Activated CD8-positive, alpha-beta T cell treated with anti-CD3 and anti-CD28 coated beads for 36 hours (primary cell): ENCODE results near the gene NUP210L. TPM values are rescaled to one million over a fixed set of nuclear protein-coding genes. Genes with fewer than 3 reads are reported as not detected.
"Not testable (repeated sequence)": the region's sequence is repeated elsewhere in the genome, so short reads cannot be mapped to it uniquely, and the experiment has no call there.

Source experiments
- ATAC-seq: fragments of 200-7000 bp; cut with Tn5 transposase; one replicate; pipeline ENCODE4 v1.10.0; 2021; ENCODE audit warnings: mild to moderate bottlenecking, moderate library complexity
- CTCF ChIA-PET: fragments of 350-600 bp; sonication (Branson Sonifier 250); formaldehyde crosslinking; loops from one replicate; lab custom pipeline; 2021; ENCODE audit warnings: antibody characterized with exemption; lab: Charles Lee
- POLR2A ChIA-PET: fragments of 350-600 bp; sonication (Branson Sonifier 250); formaldehyde crosslinking; loops from one replicate; lab custom pipeline; 2021; ENCODE audit warnings: antibody characterized with exemption; lab: Charles Lee
- DNase-seq: peaks from one replicate; pipeline ENCODE4 v3.0.0-alpha.2; 2020
- H3K27ac Mint-ChIP-seq: one replicate; pipeline ENCODE4 v1.8.0; 2021; ENCODE audit warnings: mild to moderate bottlenecking, mixed read lengths
- H3K27me3 Mint-ChIP-seq: one replicate; pipeline ENCODE4 v1.8.0; 2021; ENCODE audit warnings: mixed read lengths
- H3K36me3 Mint-ChIP-seq: one replicate; pipeline ENCODE4 v1.8.0; 2021; ENCODE audit warnings: low read depth, mixed read lengths
- H3K4me1 Mint-ChIP-seq: one replicate; pipeline ENCODE4 v1.8.0; 2021; ENCODE audit warnings: low read depth, mixed read lengths
- H3K4me3 Mint-ChIP-seq: one replicate; pipeline ENCODE4 v1.8.0; 2021; ENCODE audit warnings: mild to moderate bottlenecking, moderate library complexity, mixed read lengths
- H3K9me3 Mint-ChIP-seq: one replicate; pipeline ENCODE4 v1.8.0; 2021; ENCODE audit warnings: mixed read lengths
- intact Hi-C: fragments of 100-400 bp; cut with micrococcal nuclease; formaldehyde crosslinking; loops from one replicate; pipeline ENCODE4 v1.10.0; 2022
- total RNA-seq, 2 experiments: library from RNA; stranded (reverse); gene quantifications; one replicate each; pipeline ENCODE4 v1.2.3, GENCODE V29; 2021
- TF ChIP-seq, protein P1 (sequence below): fragments of 200-600 bp; IDR thresholded peaks from one replicate; pipeline ENCODE4 v1.8.0; 2022; ENCODE audit warnings: antibody characterized with exemption, mild to moderate bottlenecking

The NUP210L gene
- total RNA-seq, 2 experiments from 2014 or later = 0.07 TPM; not detected in 1

GRCh38 chr1:154081386-154082126 is 73.3 kb downstream of the NUP210L start:
- H3K27me3 Mint-ChIP-seq = peaks cover 2% of the 10 kb centered on the region
- no peak overlapping the region for H3K27ac Mint-ChIP-seq
- no peaks in the 10 kb centered on the region for H3K4me1 Mint-ChIP-seq
- no peak for ATAC-seq
- H3K36me3 Mint-ChIP-seq = peaks cover 3% of the 10 kb centered on the region
- H3K4me3 Mint-ChIP-seq = no peak overlapping the region
- ChIA-PET POLR2A (no interaction called here), CTCF (no interaction called here)
- DNase-seq = no peak
- TF ChIP-seq, protein P1, sequence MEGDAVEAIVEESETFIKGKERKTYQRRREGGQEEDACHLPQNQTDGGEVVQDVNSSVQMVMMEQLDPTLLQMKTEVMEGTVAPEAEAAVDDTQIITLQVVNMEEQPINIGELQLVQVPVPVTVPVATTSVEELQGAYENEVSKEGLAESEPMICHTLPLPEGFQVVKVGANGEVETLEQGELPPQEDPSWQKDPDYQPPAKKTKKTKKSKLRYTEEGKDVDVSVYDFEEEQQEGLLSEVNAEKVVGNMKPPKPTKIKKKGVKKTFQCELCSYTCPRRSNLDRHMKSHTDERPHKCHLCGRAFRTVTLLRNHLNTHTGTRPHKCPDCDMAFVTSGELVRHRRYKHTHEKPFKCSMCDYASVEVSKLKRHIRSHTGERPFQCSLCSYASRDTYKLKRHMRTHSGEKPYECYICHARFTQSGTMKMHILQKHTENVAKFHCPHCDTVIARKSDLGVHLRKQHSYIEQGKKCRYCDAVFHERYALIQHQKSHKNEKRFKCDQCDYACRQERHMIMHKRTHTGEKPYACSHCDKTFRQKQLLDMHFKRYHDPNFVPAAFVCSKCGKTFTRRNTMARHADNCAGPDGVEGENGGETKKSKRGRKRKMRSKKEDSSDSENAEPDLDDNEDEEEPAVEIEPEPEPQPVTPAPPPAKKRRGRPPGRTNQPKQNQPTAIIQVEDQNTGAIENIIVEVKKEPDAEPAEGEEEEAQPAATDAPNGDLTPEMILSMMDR = no peak
- H3K9me3 Mint-ChIP-seq = peaks cover 3% of the 10 kb centered on the region
- intact Hi-C loops = no loop called here

GRCh38 chr1:154076413-154076812 is 78.5 kb downstream of the NUP210L start:
- DNase-seq = no peak

GRCh38 chr1:154075746-154076145 is 79.1 kb downstream of the NUP210L start:
- DNase-seq (no peak), ATAC-seq (no peak)
- Mint-ChIP-seq H3K4me1 (no peaks in the 10 kb centered on the region), H3K27me3 (peaks cover 5% of the 10 kb centered on the region), H3K4me3 (no peak overlapping the region), H3K27ac (no peak overlapping the region), H3K9me3 (peaks cover 7% of the 10 kb centered on the region), H3K36me3 (peaks cover 4% of the 10 kb centered on the region)
- POLR2A ChIA-PET = no interaction called here
- intact Hi-C loops = no loop called here
- TF ChIP-seq, protein P1 = no peak
- CTCF ChIA-PET = no interaction called here

More at GRCh38 chr1:154076413-154076812, 78.5 kb downstream of the NUP210L start:
- ChIA-PET CTCF (no interaction called here), POLR2A (no interaction called here)
- TF ChIP-seq, protein P1 = no peak
- H3K27me3 Mint-ChIP-seq = peaks cover 5% of the 10 kb centered on the region
- peaks cover 4% of the 10 kb centered on the region for H3K36me3 Mint-ChIP-seq
- H3K27ac Mint-ChIP-seq = no peak overlapping the region
- peaks cover 7% of the 10 kb centered on the region for H3K9me3 Mint-ChIP-seq
- H3K4me1 Mint-ChIP-seq = no peaks in the 10 kb centered on the region
- intact Hi-C loops = no loop called here
- H3K4me3 Mint-ChIP-seq = no peak overlapping the region
- no peak for ATAC-seq

DNA sequence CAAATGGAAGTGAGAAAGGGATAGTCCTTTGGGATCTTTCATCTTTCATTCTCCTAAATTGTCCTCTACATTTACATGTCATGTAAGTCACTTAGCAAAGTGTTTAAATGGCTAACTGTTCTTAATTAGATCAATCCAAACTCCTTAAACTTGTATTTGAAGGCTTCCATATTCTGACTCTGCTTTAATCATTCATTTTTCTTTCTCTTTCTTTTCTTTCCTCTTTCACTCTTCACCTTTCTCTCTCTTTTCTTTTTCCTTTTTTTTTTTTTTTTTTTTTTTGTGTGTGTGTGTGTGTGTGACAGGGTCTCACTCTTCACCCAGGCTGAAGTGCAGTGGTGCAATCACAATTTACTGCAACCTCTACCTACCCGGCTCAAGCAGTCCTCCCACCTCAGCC is 92.6 kb downstream of the NUP210L start:
- ATAC-seq = no peak
- H3K27ac Mint-ChIP-seq = no peak overlapping the region
- no peaks in the 10 kb centered on the region for H3K9me3 Mint-ChIP-seq
- intact Hi-C loops = no loop called here
- DNase-seq = no peak
- no peaks in the 10 kb centered on the region for H3K27me3 Mint-ChIP-seq
- no peak overlapping the region for H3K4me3 Mint-ChIP-seq
- CTCF ChIA-PET = no interaction called here
- POLR2A ChIA-PET = interaction anchor here (0.6 kb wide), 1 partner anchor 18 kb away, joined by 3 read pairs; no protein-coding TSS in a partner anchor
- TF ChIP-seq, protein P1 = no peak
- H3K36me3 Mint-ChIP-seq = no peaks in the 10 kb centered on the region
- peaks cover 3% of the 10 kb centered on the region for H3K4me1 Mint-ChIP-seq

DNA sequence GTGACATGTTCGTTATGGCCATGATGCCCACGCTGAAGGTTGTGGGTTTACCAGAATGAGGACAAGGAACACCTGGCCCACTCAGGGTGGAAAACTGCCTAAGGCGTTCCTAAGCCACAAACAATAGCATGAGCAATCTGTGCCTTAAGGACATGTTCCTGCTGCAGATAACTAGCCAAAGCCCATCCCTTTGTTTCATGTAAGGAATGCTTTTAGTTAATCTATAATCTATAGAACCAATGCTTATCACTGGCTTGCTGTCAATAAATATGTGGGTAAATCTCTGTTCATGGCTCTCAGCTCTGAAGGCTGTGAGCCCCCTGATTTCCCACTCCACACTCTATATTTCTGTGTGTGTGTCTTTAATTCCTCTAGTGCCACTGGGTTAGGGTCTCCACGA is 107.4 kb downstream of the NUP210L start:
- H3K4me1 Mint-ChIP-seq, H3K9me3 Mint-ChIP-seq, H3K4me3 Mint-ChIP-seq, POLR2A ChIA-PET, H3K27ac Mint-ChIP-seq, H3K36me3 Mint-ChIP-seq, CTCF ChIA-PET, H3K27me3 Mint-ChIP-seq, ATAC-seq, intact Hi-C loops, DNase-seq: not testable (repeated sequence)

- H3K9me3 Mint-ChIP-seq, CTCF ChIA-PET, H3K27me3 Mint-ChIP-seq, ATAC-seq, intact Hi-C loops, H3K4me3 Mint-ChIP-seq, DNase-seq, H3K4me1 Mint-ChIP-seq, H3K27ac Mint-ChIP-seq, H3K36me3 Mint-ChIP-seq, POLR2A ChIA-PET: not testable (repeated sequence)
Observed at GRCh38 chr1:154033697-154034096, 121.2 kb downstream of the NUP210L start.
